ENCODE measurements around the gene GIGYF2. TPM values are rescaled to one million over a fixed set of nuclear protein-coding genes. Genes with fewer than 3 reads are reported as not detected.

Gene GIGYF2
- total and polyA plus RNA-seq, 2 of the 13 experiments (the other 11 are each of a cell fraction or from before 2014, with no cell fraction given), result 44.9 to 73.5 TPM

DNA sequence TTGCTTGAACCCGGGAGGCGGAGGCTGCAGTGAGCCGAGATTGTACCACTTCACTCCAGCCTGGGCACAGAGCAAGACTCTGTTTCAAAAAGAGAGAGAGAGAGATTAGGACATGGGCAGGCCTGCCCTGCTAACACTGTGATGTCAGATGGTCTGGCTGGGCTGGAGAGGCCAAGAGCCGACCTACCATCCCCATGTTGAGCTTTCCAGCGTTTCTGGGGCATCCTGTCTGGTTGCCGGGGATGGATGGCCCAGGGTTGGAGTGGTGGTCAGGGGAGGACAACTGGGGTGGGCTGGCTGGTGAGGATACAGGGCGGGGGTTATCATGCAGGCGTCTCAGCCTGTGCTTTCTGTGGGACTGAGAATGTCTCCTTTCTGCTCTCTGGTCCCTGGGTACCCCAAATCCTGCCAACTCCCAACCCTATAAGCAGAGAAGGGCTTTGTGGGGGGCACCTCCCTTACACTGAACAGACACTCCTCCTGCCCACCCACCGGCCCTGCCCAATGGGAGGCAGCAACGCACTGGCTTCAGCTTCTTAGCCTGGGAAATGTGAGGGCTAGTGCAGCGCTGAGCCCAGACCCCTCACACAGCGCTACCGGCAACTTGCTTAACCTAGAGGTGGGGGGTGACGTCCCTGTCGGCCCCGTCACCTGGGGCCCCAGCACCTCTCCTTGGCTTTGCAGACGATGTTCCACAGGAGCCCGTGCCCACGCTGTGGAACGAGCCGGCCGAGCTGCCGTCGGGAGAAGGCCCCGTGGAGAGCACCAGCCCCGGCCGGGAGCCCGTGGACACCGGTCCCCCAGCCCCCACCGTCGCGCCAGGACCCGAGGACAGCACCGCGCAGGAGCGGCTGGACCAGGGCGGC is 178.4 kb downstream of the GIGYF2 start (continued):
- TF ChIP-seq ZSCAN29 (CRISPR knock-in tag; conservative IDR thresholded peaks at IDR 0.05) (no peak), FOXA3 (CRISPR knock-in tag; IDR thresholded peaks at IDR 0.05) (no peak), RELA (CRISPR knock-in tag; IDR thresholded peaks at IDR 0.05) (no peak), ZNF530 (CRISPR knock-in tag; IDR thresholded peaks at IDR 0.05; ENCODE audit: low read depth) (no peak), ZNF235 (CRISPR knock-in tag; IDR thresholded peaks at IDR 0.05; ENCODE audit: borderline replicate concordance) (no peak), ZNF333 (CRISPR knock-in tag; IDR thresholded peaks at IDR 0.05; ENCODE audit: borderline replicate concordance) (no peak), KDM3A (CRISPR knock-in tag; IDR thresholded peaks at IDR 0.05; ENCODE audit: low read depth) (0 out of 2 replicates have a peak, but pooled peaks have one; percentile 19), ZNF878 (CRISPR knock-in tag; IDR thresholded peaks at IDR 0.05) (no peak), XRCC5 (optimal IDR thresholded peaks at IDR 0.05; ENCODE audit: low read length) (no peak), HOXA7 (CRISPR knock-in tag; IDR thresholded peaks at IDR 0.05) (no peak), ZFY (CRISPR knock-in tag; IDR thresholded peaks at IDR 0.05) (no peak; the same call in 1 of the 2 replicates), NCOA2 (CRISPR knock-in tag; IDR thresholded peaks at IDR 0.05) (no peak), ZNF678 (CRISPR knock-in tag; IDR thresholded peaks at IDR 0.05) (peak; percentile 54; the same call in 1 of the 2 replicates), REXO4 (CRISPR knock-in tag; IDR thresholded peaks at IDR 0.05; ENCODE audit: borderline replicate concordance) (no peak), ZNF761 (CRISPR knock-in tag; conservative IDR thresholded peaks at IDR 0.05) (no peak)
- TF ChIP-seq, protein P1, sequence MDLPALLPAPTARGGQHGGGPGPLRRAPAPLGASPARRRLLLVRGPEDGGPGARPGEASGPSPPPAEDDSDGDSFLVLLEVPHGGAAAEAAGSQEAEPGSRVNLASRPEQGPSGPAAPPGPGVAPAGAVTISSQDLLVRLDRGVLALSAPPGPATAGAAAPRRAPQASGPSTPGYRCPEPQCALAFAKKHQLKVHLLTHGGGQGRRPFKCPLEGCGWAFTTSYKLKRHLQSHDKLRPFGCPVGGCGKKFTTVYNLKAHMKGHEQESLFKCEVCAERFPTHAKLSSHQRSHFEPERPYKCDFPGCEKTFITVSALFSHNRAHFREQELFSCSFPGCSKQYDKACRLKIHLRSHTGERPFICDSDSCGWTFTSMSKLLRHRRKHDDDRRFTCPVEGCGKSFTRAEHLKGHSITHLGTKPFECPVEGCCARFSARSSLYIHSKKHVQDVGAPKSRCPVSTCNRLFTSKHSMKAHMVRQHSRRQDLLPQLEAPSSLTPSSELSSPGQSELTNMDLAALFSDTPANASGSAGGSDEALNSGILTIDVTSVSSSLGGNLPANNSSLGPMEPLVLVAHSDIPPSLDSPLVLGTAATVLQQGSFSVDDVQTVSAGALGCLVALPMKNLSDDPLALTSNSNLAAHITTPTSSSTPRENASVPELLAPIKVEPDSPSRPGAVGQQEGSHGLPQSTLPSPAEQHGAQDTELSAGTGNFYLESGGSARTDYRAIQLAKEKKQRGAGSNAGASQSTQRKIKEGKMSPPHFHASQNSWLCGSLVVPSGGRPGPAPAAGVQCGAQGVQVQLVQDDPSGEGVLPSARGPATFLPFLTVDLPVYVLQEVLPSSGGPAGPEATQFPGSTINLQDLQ (CRISPR knock-in tag; IDR thresholded peaks at IDR 0.05), result no peak
- TF ChIP-seq, protein P2, sequence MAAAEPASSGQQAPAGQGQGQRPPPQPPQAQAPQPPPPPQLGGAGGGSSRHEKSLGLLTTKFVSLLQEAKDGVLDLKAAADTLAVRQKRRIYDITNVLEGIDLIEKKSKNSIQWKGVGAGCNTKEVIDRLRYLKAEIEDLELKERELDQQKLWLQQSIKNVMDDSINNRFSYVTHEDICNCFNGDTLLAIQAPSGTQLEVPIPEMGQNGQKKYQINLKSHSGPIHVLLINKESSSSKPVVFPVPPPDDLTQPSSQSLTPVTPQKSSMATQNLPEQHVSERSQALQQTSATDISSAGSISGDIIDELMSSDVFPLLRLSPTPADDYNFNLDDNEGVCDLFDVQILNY (CRISPR knock-in tag; conservative IDR thresholded peaks at IDR 0.05), result no peak
- TF ChIP-seq, protein P3, sequence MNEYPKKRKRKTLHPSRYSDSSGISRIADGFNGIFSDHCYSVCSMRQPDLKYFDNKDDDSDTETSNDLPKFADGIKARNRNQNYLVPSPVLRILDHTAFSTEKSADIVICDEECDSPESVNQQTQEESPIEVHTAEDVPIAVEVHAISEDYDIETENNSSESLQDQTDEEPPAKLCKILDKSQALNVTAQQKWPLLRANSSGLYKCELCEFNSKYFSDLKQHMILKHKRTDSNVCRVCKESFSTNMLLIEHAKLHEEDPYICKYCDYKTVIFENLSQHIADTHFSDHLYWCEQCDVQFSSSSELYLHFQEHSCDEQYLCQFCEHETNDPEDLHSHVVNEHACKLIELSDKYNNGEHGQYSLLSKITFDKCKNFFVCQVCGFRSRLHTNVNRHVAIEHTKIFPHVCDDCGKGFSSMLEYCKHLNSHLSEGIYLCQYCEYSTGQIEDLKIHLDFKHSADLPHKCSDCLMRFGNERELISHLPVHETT (CRISPR knock-in tag; conservative IDR thresholded peaks at IDR 0.05), result no peak
- TF ChIP-seq, protein P4, sequence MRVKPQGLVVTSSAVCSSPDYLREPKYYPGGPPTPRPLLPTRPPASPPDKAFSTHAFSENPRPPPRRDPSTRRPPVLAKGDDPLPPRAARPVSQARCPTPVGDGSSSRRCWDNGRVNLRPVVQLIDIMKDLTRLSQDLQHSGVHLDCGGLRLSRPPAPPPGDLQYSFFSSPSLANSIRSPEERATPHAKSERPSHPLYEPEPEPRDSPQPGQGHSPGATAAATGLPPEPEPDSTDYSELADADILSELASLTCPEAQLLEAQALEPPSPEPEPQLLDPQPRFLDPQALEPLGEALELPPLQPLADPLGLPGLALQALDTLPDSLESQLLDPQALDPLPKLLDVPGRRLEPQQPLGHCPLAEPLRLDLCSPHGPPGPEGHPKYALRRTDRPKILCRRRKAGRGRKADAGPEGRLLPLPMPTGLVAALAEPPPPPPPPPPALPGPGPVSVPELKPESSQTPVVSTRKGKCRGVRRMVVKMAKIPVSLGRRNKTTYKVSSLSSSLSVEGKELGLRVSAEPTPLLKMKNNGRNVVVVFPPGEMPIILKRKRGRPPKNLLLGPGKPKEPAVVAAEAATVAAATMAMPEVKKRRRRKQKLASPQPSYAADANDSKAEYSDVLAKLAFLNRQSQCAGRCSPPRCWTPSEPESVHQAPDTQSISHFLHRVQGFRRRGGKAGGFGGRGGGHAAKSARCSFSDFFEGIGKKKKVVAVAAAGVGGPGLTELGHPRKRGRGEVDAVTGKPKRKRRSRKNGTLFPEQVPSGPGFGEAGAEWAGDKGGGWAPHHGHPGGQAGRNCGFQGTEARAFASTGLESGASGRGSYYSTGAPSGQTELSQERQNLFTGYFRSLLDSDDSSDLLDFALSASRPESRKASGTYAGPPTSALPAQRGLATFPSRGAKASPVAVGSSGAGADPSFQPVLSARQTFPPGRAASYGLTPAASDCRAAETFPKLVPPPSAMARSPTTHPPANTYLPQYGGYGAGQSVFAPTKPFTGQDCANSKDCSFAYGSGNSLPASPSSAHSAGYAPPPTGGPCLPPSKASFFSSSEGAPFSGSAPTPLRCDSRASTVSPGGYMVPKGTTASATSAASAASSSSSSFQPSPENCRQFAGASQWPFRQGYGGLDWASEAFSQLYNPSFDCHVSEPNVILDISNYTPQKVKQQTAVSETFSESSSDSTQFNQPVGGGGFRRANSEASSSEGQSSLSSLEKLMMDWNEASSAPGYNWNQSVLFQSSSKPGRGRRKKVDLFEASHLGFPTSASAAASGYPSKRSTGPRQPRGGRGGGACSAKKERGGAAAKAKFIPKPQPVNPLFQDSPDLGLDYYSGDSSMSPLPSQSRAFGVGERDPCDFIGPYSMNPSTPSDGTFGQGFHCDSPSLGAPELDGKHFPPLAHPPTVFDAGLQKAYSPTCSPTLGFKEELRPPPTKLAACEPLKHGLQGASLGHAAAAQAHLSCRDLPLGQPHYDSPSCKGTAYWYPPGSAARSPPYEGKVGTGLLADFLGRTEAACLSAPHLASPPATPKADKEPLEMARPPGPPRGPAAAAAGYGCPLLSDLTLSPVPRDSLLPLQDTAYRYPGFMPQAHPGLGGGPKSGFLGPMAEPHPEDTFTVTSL (CRISPR knock-in tag; IDR thresholded peaks at IDR 0.05; ENCODE audit: borderline replicate concordance), result no peak
